Bronchial epithelial cell (primary cell): ENCODE data around the gene MRPL4. TPM values are rescaled to one million over a fixed set of nuclear protein-coding genes. Genes with fewer than 3 reads are reported as not detected.

Experiments
- DNase-seq: peaks from one replicate; pipeline ENCODE4 v3.0.0-alpha.2; 2010; ENCODE audit warnings: low read depth
- FAIRE-seq: peaks from 2 replicates; lab custom pipeline; 2011; peaks lifted over from hg19 to GRCh38; lab: Jason Lieb, UNC
- H3K27me3 ChIP-seq: 2 replicates; pipeline ENCODE4 v1.5.1; 2011; ENCODE audit warnings: low read length; ENCODE audit not compliant: control insufficient read depth, insufficient read depth
- H3K36me3 ChIP-seq: 2 replicates; pipeline ENCODE4 v1.5.1; 2011; ENCODE audit warnings: low read length; ENCODE audit not compliant: control insufficient read depth, insufficient read depth
- H3K4me3 ChIP-seq: 2 replicates; pipeline ENCODE4 v1.5.1; 2011; ENCODE audit warnings: mild to moderate bottlenecking, low read depth, low read length, control low read depth
- CTCF ChIP-seq: IDR thresholded peaks from 2 replicates; pipeline ENCODE4 v1.5.1; 2011; ENCODE audit warnings: mild to moderate bottlenecking, moderate library complexity, low read length, control low read depth, inconsistent platforms; ENCODE audit not compliant: insufficient read depth, severe bottlenecking
- total RNA-seq: library from RNA; depleted of rRNA; stranded (reverse); fragments of >200 nt; gene quantifications from 2 replicates; pipeline ENCODE4 v1.2.1, GENCODE V29; 2014

MRPL4 gene
- total RNA-seq = 17.1 and 19.2 TPM in 2 replicates

- FAIRE-seq = no peak
- H3K4me3 ChIP-seq = peak within 1 kb of the TSS; percentile 80
These were observed at the start of gene MRPL4 for GRCh38 chr19:10251792-10252694. TSS of gene MRPL4 (plus strand) at chr19:10252214. CDS start at chr19:10252254, 40 bp downstream.

GRCh38 chr19:10203686-10204085 is 48.3 kb upstream of the MRPL4 start:
- no peak for TF ChIP-seq CTCF
- Histone ChIP-seq H3K27me3 (no peaks in the 10 kb centered on the region), H3K4me3 (no peak overlapping the region), H3K36me3 (no peaks in the 10 kb centered on the region)
- no peak for FAIRE-seq
- DNase-seq = no peak

More at GRCh38 chr19:10251792-10252694, at the start of gene MRPL4:
- Histone ChIP-seq H3K36me3 (peaks cover 12% of the 10 kb centered on the region), H3K27me3 (no peaks in the 10 kb centered on the region)
- TF ChIP-seq CTCF = no peak
- peak; percentile 97 for DNase-seq

- no peak for TF ChIP-seq CTCF
- no peaks in the 10 kb centered on the region for H3K36me3 ChIP-seq
- FAIRE-seq = no peak
- H3K4me3 ChIP-seq = no peak overlapping the region
- DNase-seq = no peak
- no peaks in the 10 kb centered on the region for H3K27me3 ChIP-seq
These were observed 46.4 kb upstream of the MRPL4 start for GRCh38 chr19:10205636-10206035.

GRCh38 chr19:10206226-10206885 is 45.7 kb upstream of the MRPL4 start:
- FAIRE-seq (no peak), DNase-seq (no peak)
- Histone ChIP-seq H3K36me3 (no peaks in the 10 kb centered on the region), H3K27me3 (no peaks in the 10 kb centered on the region), H3K4me3 (no peak overlapping the region)
- no peak for TF ChIP-seq CTCF

GRCh38 chr19:10207026-10207425 is 45.0 kb upstream of the MRPL4 start:
- H3K4me3 ChIP-seq = no peak overlapping the region
- FAIRE-seq (no peak), DNase-seq (no peak)
- H3K27me3 ChIP-seq = no peaks in the 10 kb centered on the region
- H3K36me3 ChIP-seq = no peaks in the 10 kb centered on the region
- TF ChIP-seq CTCF = no peak
